ENCODE data around the gene PARD3B.

- TF ChIP-seq SIN3A (IDR thresholded peaks at IDR 0.05; ENCODE audit: borderline replicate concordance, insufficient read depth, low read depth, low read length) (no peak), POLR2AphosphoS5 (IDR thresholded peaks at IDR 0.05; ENCODE audit: low read depth, low read length) (no peak)
Observed at GRCh38 chr2:205267323-205267722, 722.0 kb downstream of the PARD3B start.

Measured in Panc1 (cell line).